H9 (cell line): ENCODE measurements around the gene FLACC1. TPM values are rescaled to one million over a fixed set of nuclear protein-coding genes. Genes with fewer than 3 reads are reported as not detected.

Experiments
- DNase-seq: peaks from one replicate; pipeline ENCODE4 v3.0.0-alpha.2; 2017
- H2AFZ ChIP-seq: one replicate; pipeline ENCODE4 v1.6.1; 2013; ENCODE audit warnings: mild to moderate bottlenecking, low read length, control low read depth, moderate library complexity
- H2AK5ac ChIP-seq: 2 replicates; pipeline ENCODE4 v1.6.1; 2013; ENCODE audit warnings: low read length, control low read depth, mixed read lengths; ENCODE audit not compliant: insufficient read length
- H2BK120ac ChIP-seq: one replicate; pipeline ENCODE4 v1.6.1; 2013; ENCODE audit warnings: low read depth, mild to moderate bottlenecking, low read length, control low read depth, inconsistent platforms; ENCODE audit not compliant: poor library complexity, severe bottlenecking
- H2BK12ac ChIP-seq: 2 replicates; pipeline ENCODE4 v1.6.1; 2013; ENCODE audit warnings: low read length, control low read depth, mixed read lengths, low read depth; ENCODE audit not compliant: insufficient read length
- H2BK15ac ChIP-seq: 2 replicates; pipeline ENCODE4 v1.6.1; 2013; ENCODE audit warnings: low read depth, low read length, control low read depth
- H2BK20ac ChIP-seq: one replicate; pipeline ENCODE4 v1.6.1; 2013; ENCODE audit warnings: low read depth, mild to moderate bottlenecking, low read length, control low read depth, inconsistent platforms; ENCODE audit not compliant: poor library complexity, severe bottlenecking
- H2BK5ac ChIP-seq: 2 replicates; pipeline ENCODE4 v1.6.1; 2013; ENCODE audit warnings: low read length, control low read depth, mixed read lengths; ENCODE audit not compliant: insufficient read length
- H3K14ac ChIP-seq: 2 replicates; pipeline ENCODE4 v1.6.1; 2013; ENCODE audit warnings: low read length, control low read depth; ENCODE audit not compliant: insufficient read depth
- H3K18ac ChIP-seq: 2 replicates; pipeline ENCODE4 v1.6.1; 2013; ENCODE audit warnings: low read depth, mild to moderate bottlenecking, mixed read lengths, low read length, control low read depth; ENCODE audit not compliant: insufficient read length
- H3K23ac ChIP-seq: 2 replicates; pipeline ENCODE4 v1.6.1; 2013; ENCODE audit warnings: low read length, control low read depth, mixed read lengths, low read depth; ENCODE audit not compliant: insufficient read length
- H3K23me2 ChIP-seq: 2 replicates; pipeline ENCODE4 v1.6.1; 2013; ENCODE audit warnings: low read depth, mild to moderate bottlenecking, mixed read lengths, low read length, control low read depth; ENCODE audit not compliant: insufficient read length, poor library complexity, severe bottlenecking
- H3K27ac ChIP-seq: 2 replicates; pipeline ENCODE4 v1.5.1; 2013; ENCODE audit warnings: low read length, control low read depth, mixed read lengths, low read depth; ENCODE audit not compliant: insufficient read length
- H3K27me3 ChIP-seq: 2 replicates; pipeline ENCODE4 v1.6.1; 2013; ENCODE audit warnings: low read length, control low read depth, inconsistent platforms; ENCODE audit not compliant: insufficient read depth
- H3K4ac ChIP-seq: 2 replicates; pipeline ENCODE4 v1.6.1; 2013; ENCODE audit warnings: low read depth, mild to moderate bottlenecking, control low read depth, inconsistent platforms, low read length, moderate library complexity
- H3K4me1 ChIP-seq: 2 replicates; pipeline ENCODE4 v1.6.1; 2013; ENCODE audit warnings: low read length, control low read depth, inconsistent platforms; ENCODE audit not compliant: insufficient read depth
- H3K4me2 ChIP-seq: 2 replicates; pipeline ENCODE4 v1.6.1; 2013; ENCODE audit warnings: low read length, control low read depth, mixed read lengths; ENCODE audit not compliant: insufficient read length, insufficient read depth
- H3K56ac ChIP-seq: 2 replicates; pipeline ENCODE4 v1.6.1; 2013; ENCODE audit warnings: low read depth, mild to moderate bottlenecking, mixed read lengths, low read length, control low read depth; ENCODE audit not compliant: insufficient read length
- H3K79me1 ChIP-seq: 2 replicates; pipeline ENCODE4 v1.6.1; 2013; ENCODE audit warnings: low read depth, mild to moderate bottlenecking, moderate library complexity, low read length, control low read depth, inconsistent platforms; ENCODE audit not compliant: insufficient read depth, poor library complexity, severe bottlenecking
- H3K79me2 ChIP-seq: 2 replicates; pipeline ENCODE4 v1.6.1; 2013; ENCODE audit warnings: low read length, control low read depth, inconsistent platforms; ENCODE audit not compliant: insufficient read depth
- H3K9ac ChIP-seq: 2 replicates; pipeline ENCODE4 v1.6.1; 2013; ENCODE audit warnings: low read length, control low read depth, mixed read lengths; ENCODE audit not compliant: insufficient read length; ENCODE audit errors: extremely low read depth
- H3K9me3 ChIP-seq: one replicate; pipeline ENCODE4 v1.6.1; 2013; ENCODE audit warnings: low read depth, low read length, inconsistent platforms; ENCODE audit not compliant: control insufficient read depth
- H3T11ph ChIP-seq: one replicate; pipeline ENCODE4 v1.6.1; 2013; ENCODE audit warnings: mild to moderate bottlenecking, low read length, control low read depth, inconsistent platforms
- H4K20me1 ChIP-seq: one replicate; pipeline ENCODE4 v1.6.1; 2013; ENCODE audit not compliant: control insufficient read depth, insufficient read length, insufficient read depth
- H4K5ac ChIP-seq: 2 replicates; pipeline ENCODE4 v1.6.1; 2013; ENCODE audit warnings: low read depth, mild to moderate bottlenecking, mixed read lengths, low read length, control low read depth; ENCODE audit not compliant: insufficient read length
- H4K8ac ChIP-seq: replicated peaks from 2 replicates; pipeline ENCODE4 v1.6.1; 2013; ENCODE audit warnings: low read length, control low read depth, mixed read lengths, low read depth; ENCODE audit not compliant: insufficient read length
- H4K91ac ChIP-seq: 2 replicates; pipeline ENCODE4 v1.6.1; 2013; ENCODE audit warnings: low read depth, mild to moderate bottlenecking, moderate library complexity, mixed read lengths, low read length, control low read depth; ENCODE audit not compliant: insufficient read length
- H3K27ac Mint-ChIP-seq, 3 experiments: 2 replicates in 2 of 3; 3 replicates in 1 of 3; pipeline ENCODE4 v1.8.0; 2020 to 2021; ENCODE audit warnings: mixed read lengths in 3 of 3, mild to moderate bottlenecking in 1 of 3, moderate library complexity in 1 of 3
- H3K27me3 Mint-ChIP-seq: 2 replicates; pipeline ENCODE4 v1.8.0; 2021; ENCODE audit warnings: low read depth, mild to moderate bottlenecking, moderate library complexity, mixed read lengths
- H3K36me3 Mint-ChIP-seq, 3 experiments: 2 replicates in 2 of 3; 3 replicates in 1 of 3; pipeline ENCODE4 v1.8.0; 2020 to 2021; ENCODE audit warnings: low read depth in 3 of 3, mixed read lengths in 3 of 3; ENCODE audit not compliant: insufficient read depth in 1 of 3
- H3K4me1 Mint-ChIP-seq, 2 experiments: 2 replicates each; pipeline ENCODE4 v1.8.0; 2020; ENCODE audit warnings: mixed read lengths in 2 of 2
- H3K4me3 Mint-ChIP-seq, 2 experiments: 2 replicates in 1 of 2; 3 replicates in 1 of 2; pipeline ENCODE4 v1.8.0; 2020 to 2021; ENCODE audit warnings: mild to moderate bottlenecking in 2 of 2, mixed read lengths in 2 of 2, moderate library complexity in 1 of 2
- H3K9me3 Mint-ChIP-seq, 2 experiments: 2 replicates in 1 of 2; 3 replicates in 1 of 2; pipeline ENCODE4 v1.8.0; 2020; ENCODE audit warnings: mild to moderate bottlenecking in 2 of 2, mixed read lengths in 2 of 2, moderate library complexity in 1 of 2
- WGBS: extraction: QIAGEN DNeasy Blood & Tissue Kit; methylation state at CpG from one replicate; pipeline ENCODE4 v1.1.7; 2013; ENCODE audit warnings: missing lambda C conversion rate, low lambda C conversion rate, mixed read lengths; ENCODE audit not compliant: insufficient read length; ENCODE audit errors: extremely low coverage; 5-methylcytosine and 5-hydroxymethylcytosine counted together
- total RNA-seq: library from RNA; stranded (reverse); gene quantifications from 2 replicates; pipeline ENCODE4 v1.2.1, GENCODE V29; 2021
- TF ChIP-seq, protein P1 (sequence below): fragments of 200-600 bp; sonication (generic); conservative IDR thresholded peaks from 3 replicates; pipeline ENCODE4 v1.8.0; 2021; ENCODE audit warnings: antibody characterized with exemption, mild to moderate bottlenecking

FLACC1 gene
- total RNA-seq, 1 experiment from 2014 or later = 0.42 TPM

DNA sequence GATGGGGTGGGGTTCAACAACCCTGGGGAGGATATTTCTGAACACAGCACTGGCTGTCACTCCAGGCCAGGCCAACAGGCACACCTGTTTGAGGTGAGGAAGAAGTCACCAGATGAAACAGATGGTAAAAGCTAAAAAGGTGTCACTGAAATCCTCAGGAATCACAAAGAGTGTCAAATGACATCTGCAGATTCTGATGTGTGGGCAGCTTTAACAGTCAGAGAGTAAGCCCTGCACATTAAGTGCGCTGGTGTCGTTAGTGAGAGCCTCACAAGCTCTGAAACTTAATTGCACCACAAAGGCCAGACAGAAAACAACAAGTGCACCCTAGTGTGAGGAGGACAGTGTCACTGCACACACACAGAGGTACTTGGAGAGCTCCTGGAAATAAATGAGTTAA lies 13.6 kb downstream of the FLACC1 start:
- no peak overlapping the region for H3K23ac ChIP-seq

More for the DNA sequence above, 13.6 kb downstream of the FLACC1 start:
- Histone ChIP-seq H3K4me1 (no peaks in the 10 kb centered on the region), H3K4me2 (no peak overlapping the region), H3K9ac (no peak overlapping the region), H4K8ac (no peak overlapping the region), H3T11ph (no peak overlapping the region), H3K14ac (no peak overlapping the region), H2AK5ac (no peak overlapping the region), H3K79me2 (no peaks in the 10 kb centered on the region), H3K56ac (no peak overlapping the region), H2AFZ (no peak overlapping the region), H2BK120ac (no peak overlapping the region), H4K20me1 (no peaks in the 10 kb centered on the region), H2BK5ac (no peak overlapping the region), H3K27me3 (no peaks in the 10 kb centered on the region), H3K4ac (no peak overlapping the region), H3K18ac (no peak overlapping the region), H2BK20ac (no peak overlapping the region), H4K91ac (no peak overlapping the region), H3K79me1 (no peaks in the 10 kb centered on the region), H2BK12ac (no peak overlapping the region), H2BK15ac (no peak overlapping the region), H3K9me3 (no peaks in the 10 kb centered on the region), H4K5ac (no peak overlapping the region), H3K27ac (no peak overlapping the region), H3K23me2 (no peaks in the 10 kb centered on the region)
- H3K36me3 Mint-ChIP-seq = no peaks in the 10 kb centered on the region
- no peak overlapping the region for H3K27ac Mint-ChIP-seq
- peaks cover 7 to 8% of the 10 kb centered on the region in 2 experiments; a peak in 3 of 4 replicates for H3K4me1 Mint-ChIP-seq
- H3K27me3 Mint-ChIP-seq = no peaks in the 10 kb centered on the region
- H3K9me3 Mint-ChIP-seq = no peaks in the 10 kb centered on the region
- DNase-seq = no peak
- TF ChIP-seq, protein P1, sequence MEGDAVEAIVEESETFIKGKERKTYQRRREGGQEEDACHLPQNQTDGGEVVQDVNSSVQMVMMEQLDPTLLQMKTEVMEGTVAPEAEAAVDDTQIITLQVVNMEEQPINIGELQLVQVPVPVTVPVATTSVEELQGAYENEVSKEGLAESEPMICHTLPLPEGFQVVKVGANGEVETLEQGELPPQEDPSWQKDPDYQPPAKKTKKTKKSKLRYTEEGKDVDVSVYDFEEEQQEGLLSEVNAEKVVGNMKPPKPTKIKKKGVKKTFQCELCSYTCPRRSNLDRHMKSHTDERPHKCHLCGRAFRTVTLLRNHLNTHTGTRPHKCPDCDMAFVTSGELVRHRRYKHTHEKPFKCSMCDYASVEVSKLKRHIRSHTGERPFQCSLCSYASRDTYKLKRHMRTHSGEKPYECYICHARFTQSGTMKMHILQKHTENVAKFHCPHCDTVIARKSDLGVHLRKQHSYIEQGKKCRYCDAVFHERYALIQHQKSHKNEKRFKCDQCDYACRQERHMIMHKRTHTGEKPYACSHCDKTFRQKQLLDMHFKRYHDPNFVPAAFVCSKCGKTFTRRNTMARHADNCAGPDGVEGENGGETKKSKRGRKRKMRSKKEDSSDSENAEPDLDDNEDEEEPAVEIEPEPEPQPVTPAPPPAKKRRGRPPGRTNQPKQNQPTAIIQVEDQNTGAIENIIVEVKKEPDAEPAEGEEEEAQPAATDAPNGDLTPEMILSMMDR = no peak
- H3K4me3 Mint-ChIP-seq = no peak overlapping the region
- WGBS = no CpG with 5 or more reads among the region's 2 CpGs
